ENCODE data around the gene FAM216B. TPM values are rescaled to one million over a fixed set of nuclear protein-coding genes. Genes with fewer than 3 reads are reported as not detected.

FAM216B gene
- total and polyA plus RNA-seq, 2 of the 13 experiments (the other 11 are each of a cell fraction or from before 2014, with no cell fraction given): not detected

Other genes with a start within 250 kb of the FAM216B start
- gene TNFSF11, start 207.4 kb upstream of the FAM216B start, total RNA-seq (2016; rRNA removed; fragmentation: Illumina TruSeq; extraction: Trizol): not detected in 2 replicates
- gene TNFSF11, start 207.4 kb upstream of the FAM216B start, polyA plus RNA-seq (2011; rRNA removed): 0.03 TPM in 1 of 2 replicates, not detected in the other
- gene EPSTI1, start 210.7 kb downstream of the FAM216B start, total RNA-seq (2016; rRNA removed; fragmentation: Illumina TruSeq; extraction: Trizol): not detected in 2 replicates
- 0.03 TPM in 1 of 2 replicates, not detected in the other for gene EPSTI1, start 210.7 kb downstream of the FAM216B start, polyA plus RNA-seq (2011; rRNA removed)
- 21.5 and 23.0 TPM in 2 replicates for gene DNAJC15, start 242.0 kb downstream of the FAM216B start, total RNA-seq (2016; rRNA removed; fragmentation: Illumina TruSeq; extraction: Trizol)
- gene DNAJC15, start 242.0 kb downstream of the FAM216B start, polyA plus RNA-seq (2011; rRNA removed): 27.2 and 31.9 TPM in 2 replicates

Data from HepG2 (cell line).